Measurements from ENCODE around the gene LTBR. TPM values are rescaled to one million over a fixed set of nuclear protein-coding genes. Genes with fewer than 3 reads are reported as not detected.

Gene LTBR
- total RNA-seq, 1 experiment from 2014 or later, result 178 TPM

GRCh38 chr12:6336079-6336888 is 47.7 kb upstream of the LTBR start:
- peaks cover 82% of the 10 kb centered on the region for H3K4me1 ChIP-seq (replicated peaks; ENCODE audit: insufficient read depth)
- peak overlapping the region; percentile 54 for H3K4me3 ChIP-seq
- H2AFZ ChIP-seq, result peak overlapping the region; percentile 63; the same call in 1 of the 2 replicates
- peaks cover 82% of the 10 kb centered on the region for H3K79me2 ChIP-seq (ENCODE audit: low read depth)
- H3K36me3 ChIP-seq (ENCODE audit: low read depth), result peaks cover 30% of the 10 kb centered on the region
- H3K9me3 ChIP-seq (ENCODE audit: insufficient read depth, low read depth), result no peaks in the 10 kb centered on the region
- DNase-seq, result peak; percentile 98 to 99
- intact Hi-C loops (cut with micrococcal nuclease; ENCODE audit: unreplicated experiment), result loop anchor here (1.0 to 2.0 kb wide), 8 partner anchors 27 to 197 kb away; partner anchors contain the start of gene TAPBPL
- H3K27me3 ChIP-seq (ENCODE audit: insufficient read depth, low read depth), result no peaks in the 10 kb centered on the region
- no peak for TF ChIP-seq EZH2 (IDR thresholded peaks at IDR 0.05; ENCODE audit: low read depth)
- TF ChIP-seq CTCF (conservative IDR thresholded peaks at IDR 0.05), result no peak
- peaks cover 11% of the 10 kb centered on the region; the same call in 1 of the 2 replicates for H4K20me1 ChIP-seq (ENCODE audit: insufficient read depth)
- POLR2A ChIA-PET (ENCODE audit: unreplicated experiment), result interaction anchor here (0.5 to 2.7 kb wide), 35 partner anchors 9 to 607 kb away, joined by 3 to 58 read pairs (median 7); partner anchors contain the start of genes C12orf57, GAPDH, LTBR and RNU7-1
- peaks cover 65% of the 10 kb centered on the region for H3F3A ChIP-seq (ENCODE audit: insufficient read depth, low read depth)
- CTCF ChIA-PET, result interaction anchor here (0.5 to 1.3 kb wide), 11 partner anchors 27 to 499 kb away, joined by 3 to 5 read pairs (median 4); no protein-coding TSS in a partner anchor
- H3K27ac ChIP-seq, result peak overlapping the region; percentile 95
- no peaks in the 10 kb centered on the region for H3K9me2 ChIP-seq (ENCODE audit: insufficient read depth)
- H3K4me2 ChIP-seq, result peak overlapping the region; percentile 83
- BruUV-seq (replicated peaks), result no TSS peak

GRCh38 chr12:6336889-6337853 is 46.8 kb upstream of the LTBR start:
- Histone ChIP-seq H3K9me2 (ENCODE audit: insufficient read depth) (no peaks in the 10 kb centered on the region), H2AFZ (no peak overlapping the region), H3K79me2 (ENCODE audit: low read depth) (peaks cover 87% of the 10 kb centered on the region), H3K27me3 (ENCODE audit: insufficient read depth, low read depth) (no peaks in the 10 kb centered on the region), H3K4me3 (peak overlapping the region; percentile 54), H3K4me1 (replicated peaks; ENCODE audit: insufficient read depth) (peaks cover 77% of the 10 kb centered on the region), H4K20me1 (ENCODE audit: insufficient read depth) (peaks cover 8% of the 10 kb centered on the region; the same call in 1 of the 2 replicates), H3K4me2 (peak overlapping the region; percentile 83), H3K27ac (peak overlapping the region; percentile 95), H3K36me3 (ENCODE audit: low read depth) (peaks cover 23% of the 10 kb centered on the region), H3K9me3 (ENCODE audit: insufficient read depth, low read depth) (no peaks in the 10 kb centered on the region), H3F3A (ENCODE audit: insufficient read depth, low read depth) (peaks cover 58% of the 10 kb centered on the region)
- DNase-seq, result no peak
- intact Hi-C loops (cut with micrococcal nuclease; ENCODE audit: unreplicated experiment), result loop anchor here (1.0 to 2.0 kb wide), 8 partner anchors 26 to 196 kb away; partner anchors contain the start of gene TAPBPL
- BruUV-seq (replicated peaks), result TSS peak; percentile 64
- POLR2A ChIA-PET (ENCODE audit: unreplicated experiment), result interaction anchor here (0.5 to 2.7 kb wide), 23 partner anchors 8 to 607 kb away, joined by 3 to 58 read pairs (median 7); partner anchors contain the start of genes C12orf57, GAPDH, LTBR and RNU7-1
- no peak for TF ChIP-seq CTCF (conservative IDR thresholded peaks at IDR 0.05)
- no peak for TF ChIP-seq EZH2 (IDR thresholded peaks at IDR 0.05; ENCODE audit: low read depth)
- CTCF ChIA-PET, result interaction anchor here (0.5 to 1.3 kb wide), 8 partner anchors 26 to 203 kb away, joined by 3 to 5 read pairs (median 3); no protein-coding TSS in a partner anchor
